Measurements from ENCODE around the gene AAMP.

Gene AAMP

DNA sequence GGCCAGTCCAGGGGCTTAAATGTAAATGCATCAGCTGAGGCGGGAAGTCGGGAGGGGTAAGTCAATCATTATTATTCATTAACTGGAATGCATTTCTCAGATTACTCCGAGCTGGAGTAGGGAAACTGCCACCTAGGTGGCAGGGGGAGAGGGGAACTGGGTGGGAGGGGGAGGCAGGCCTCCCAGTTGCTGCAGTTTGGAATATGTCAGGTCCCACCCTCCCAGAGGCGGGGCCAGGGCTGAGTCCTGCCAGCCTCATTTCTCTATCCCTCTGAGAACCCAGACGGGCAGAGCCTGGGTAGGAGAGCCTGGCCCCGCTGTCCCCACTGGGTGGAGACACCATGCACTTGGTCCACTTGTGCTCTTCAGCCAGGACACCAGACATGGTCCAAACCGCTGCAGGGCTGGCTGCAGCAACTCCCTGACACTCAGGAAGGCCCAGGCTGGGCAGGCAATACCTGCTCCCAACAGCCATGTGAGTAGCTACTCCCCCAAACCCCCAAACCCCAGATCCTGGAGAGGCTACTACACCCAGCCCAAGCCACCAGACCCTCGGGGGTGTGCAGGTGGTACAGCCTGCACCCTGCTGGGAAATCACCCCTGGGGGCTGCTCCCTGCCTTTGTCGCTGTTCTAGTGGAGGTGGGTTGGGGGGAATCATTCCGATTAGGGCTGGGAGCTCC lies 9.1 kb downstream of the AAMP start, which contains the start of gene GPBAR1:
TSS of gene GPBAR1 (plus strand) at position 274 of the 681 bp plus-strand sequence. CDS start 1,710 bp downstream, outside the sequence.
- in situ Hi-C loops (cut with MboI; ENCODE audit: low sequenced_read_pairs), result no loop called here

DNA sequence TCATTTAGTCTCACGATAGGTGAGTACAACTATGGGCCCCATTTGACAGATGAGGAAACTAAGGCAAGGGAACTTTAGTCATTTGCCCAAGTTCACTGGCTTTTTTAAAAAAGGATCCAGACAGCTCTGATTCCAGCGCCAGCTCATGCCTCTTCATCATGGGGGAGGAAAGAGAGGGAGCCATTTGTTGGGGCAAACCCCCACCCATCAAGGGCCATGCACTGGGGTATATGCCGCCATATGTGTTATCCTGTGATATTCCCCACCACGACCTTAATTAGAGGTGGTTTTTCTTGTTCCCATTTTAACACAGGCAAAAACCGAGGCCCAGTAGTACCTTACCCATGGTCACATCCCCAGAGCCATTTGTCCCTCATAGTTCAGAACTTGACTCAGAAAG lies 9.8 kb downstream of the AAMP start:
- in situ Hi-C loops (cut with MboI; ENCODE audit: low sequenced_read_pairs), result no loop called here

DNA sequence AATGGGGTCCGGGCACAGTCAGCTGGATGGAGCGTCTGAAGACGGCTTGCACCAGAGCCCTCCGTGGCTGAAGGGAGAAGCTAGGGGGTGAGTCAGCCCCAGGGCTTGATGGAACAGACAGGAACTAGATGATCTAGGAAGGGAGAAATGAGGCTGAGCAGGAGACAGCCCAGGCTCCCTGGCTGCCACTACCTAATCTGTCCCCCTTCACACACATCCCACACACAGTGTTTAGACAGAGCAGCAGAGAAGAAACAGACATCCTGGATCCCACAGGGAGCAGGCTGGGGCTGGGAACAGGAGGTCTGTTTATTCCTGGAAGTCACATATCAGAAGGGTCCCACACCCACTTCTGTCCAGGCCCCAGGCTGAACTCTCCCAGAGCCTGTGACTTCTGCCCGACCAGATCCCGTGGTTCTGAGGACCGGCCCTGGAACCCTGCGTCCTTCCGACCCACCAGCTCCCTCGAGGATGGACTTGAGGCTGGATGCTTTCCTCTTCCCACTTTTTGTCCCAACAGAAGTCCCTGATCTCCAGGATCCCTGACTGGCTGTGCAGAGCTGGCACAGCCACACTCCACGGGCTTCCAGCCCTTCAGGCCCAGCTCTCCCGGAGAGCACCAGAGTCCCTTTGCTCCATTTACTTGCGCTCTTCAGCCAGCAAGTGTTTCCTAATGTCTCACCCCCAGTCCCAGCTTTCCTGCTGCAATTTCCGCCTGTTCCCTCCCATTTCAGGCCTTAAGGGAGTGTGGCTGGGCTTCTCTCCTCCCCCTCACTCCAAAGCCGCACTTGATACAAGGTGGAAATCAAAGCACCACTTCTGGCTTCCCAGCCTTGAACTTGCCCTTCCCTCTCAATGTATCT lies 10.6 kb downstream of the AAMP start:
- in situ Hi-C loops (cut with MboI; ENCODE audit: low sequenced_read_pairs), result no loop called here

DNA sequence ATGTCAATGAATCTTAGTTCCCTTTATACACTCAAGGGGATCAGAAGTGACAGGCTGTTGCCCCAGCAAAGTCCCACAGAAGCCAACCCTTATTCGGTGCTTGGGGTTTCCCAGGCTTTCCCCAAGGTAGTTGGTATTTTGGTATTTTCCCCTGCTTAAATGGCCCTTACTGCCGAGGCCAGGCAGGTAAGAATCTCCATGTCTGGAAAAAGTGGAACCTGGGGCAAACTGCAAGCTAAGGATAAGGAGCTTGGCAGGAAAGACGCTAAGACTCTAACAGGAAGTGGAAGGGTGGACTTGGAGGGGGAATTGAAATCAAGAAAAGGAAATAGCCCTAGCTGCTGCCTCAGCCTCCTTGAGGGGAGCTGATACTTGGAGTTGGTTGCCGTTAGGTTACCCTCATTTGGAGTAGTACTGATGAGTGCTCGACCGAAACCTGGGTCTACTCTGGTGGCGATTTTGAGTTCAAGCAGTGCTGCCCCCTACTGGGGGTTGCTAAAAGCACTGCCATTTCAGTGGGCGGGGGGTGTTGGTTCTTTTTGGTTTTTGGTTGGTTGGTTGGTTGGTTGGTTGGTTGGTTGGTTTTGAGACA lies 12.5 kb downstream of the AAMP start:
- in situ Hi-C loops (cut with MboI; ENCODE audit: low sequenced_read_pairs), result no loop called here

DNA sequence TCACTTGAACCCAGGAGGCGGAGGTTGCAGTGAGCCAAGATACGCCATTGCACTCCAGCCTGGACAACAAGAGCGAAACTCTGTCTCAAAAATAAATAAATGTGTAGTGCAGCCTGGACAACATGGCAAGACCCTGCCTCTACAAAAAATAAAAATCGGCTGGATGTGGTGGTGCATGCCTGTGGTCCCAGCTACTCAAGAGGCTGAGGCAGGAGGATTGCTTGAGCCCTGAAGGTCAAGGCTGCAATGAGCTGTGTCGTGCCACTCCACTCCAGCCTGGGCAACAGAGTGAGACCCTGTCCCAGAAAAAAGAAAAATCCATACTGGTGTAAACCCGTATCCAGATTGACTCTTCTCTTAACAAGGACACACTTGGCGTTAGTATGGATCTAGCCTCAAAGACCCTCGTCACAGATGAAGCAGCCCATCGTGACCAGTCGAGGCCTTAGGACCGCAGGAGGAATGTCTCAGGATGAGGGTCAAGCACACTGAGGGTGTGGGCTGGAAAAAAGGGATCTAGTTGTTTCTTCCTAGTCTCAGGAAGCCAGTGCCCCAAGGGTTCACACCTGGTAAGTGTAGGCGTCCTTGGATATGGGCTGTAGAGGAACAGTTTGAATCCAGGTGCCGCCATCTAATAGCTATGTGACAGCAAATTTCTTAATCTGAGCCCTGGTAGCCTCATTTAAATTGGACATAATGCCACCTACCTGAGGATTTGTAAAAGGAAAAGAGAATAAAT lies 13.2 kb downstream of the AAMP start:
- in situ Hi-C loops (cut with MboI; ENCODE audit: low sequenced_read_pairs), result no loop called here

DNA sequence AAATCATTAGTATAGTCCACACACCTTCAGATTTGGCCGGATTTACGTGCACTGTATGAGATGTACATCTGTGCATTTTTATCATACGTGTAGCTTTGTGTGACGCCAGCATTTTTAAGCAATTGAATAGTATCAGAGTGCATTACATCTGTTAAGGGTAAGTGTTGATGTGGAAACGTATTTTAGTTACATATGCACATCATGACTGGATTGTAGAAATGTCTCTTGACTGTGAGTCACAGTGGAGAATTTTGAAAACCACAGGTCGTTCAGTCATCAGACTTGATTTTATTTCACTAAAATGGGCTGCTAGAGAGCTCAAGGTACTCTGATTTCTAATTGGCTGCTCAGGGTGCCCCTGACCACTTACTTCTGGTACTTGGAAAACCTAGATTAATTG lies 14.5 kb downstream of the AAMP start:
- in situ Hi-C loops (cut with MboI; ENCODE audit: low sequenced_read_pairs), result no loop called here

DNA sequence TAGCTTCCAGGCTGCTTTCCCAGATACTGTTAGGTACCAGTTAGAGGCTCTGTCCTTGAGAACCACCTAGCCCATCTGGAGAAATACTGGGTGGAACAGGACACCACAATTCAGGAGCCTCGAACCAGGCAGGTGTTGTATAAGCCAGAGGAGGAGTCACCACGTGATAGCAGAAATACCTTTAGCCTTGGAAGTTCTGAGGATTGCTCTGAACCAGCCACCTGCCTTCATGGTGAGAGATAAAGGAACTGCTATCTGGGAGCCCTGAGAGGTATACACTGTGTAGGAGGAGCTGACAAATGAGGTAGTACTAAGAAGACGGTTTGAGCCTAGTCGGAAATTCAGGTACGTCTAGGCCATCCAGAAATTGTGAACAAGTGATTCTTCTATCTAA lies 16.7 kb downstream of the AAMP start:
- in situ Hi-C loops (cut with MboI; ENCODE audit: low sequenced_read_pairs), result no loop called here

DNA sequence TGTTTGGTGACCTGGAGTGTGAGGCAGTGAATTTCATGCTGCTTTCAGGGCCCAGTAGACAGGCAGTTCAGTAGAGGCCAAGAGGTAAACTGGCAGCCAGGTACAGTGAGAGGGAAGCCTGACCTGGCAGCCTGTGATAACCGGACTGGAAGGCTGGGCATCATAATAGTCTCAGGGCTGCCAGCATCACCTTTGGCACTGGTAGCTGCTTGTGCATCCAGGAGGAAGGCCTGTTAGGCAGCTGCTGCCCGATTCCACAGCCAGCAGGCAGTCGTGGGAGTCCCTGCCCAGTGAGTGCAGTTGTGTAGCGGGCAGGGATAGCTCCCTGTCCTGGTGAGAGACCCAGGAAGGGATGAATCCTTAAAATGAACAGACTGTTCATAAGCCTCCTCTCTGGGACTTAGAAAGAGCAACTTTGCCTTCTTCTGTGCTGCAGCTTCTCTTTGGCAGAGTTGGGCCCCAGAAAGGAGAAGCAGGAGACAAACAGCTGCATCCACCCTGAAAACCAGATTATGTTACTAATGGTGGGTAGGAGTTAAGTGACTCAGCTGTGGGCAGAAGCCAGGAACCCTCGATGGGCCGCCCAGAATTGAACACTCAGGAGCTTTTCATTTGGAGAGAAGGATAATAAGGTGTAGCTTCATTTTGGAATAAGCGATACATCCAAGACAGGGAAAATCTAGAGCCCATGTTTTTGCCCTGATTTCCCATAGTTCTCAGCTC lies 17.3 kb downstream of the AAMP start:
- in situ Hi-C loops (cut with MboI; ENCODE audit: low sequenced_read_pairs), result no loop called here

DNA sequence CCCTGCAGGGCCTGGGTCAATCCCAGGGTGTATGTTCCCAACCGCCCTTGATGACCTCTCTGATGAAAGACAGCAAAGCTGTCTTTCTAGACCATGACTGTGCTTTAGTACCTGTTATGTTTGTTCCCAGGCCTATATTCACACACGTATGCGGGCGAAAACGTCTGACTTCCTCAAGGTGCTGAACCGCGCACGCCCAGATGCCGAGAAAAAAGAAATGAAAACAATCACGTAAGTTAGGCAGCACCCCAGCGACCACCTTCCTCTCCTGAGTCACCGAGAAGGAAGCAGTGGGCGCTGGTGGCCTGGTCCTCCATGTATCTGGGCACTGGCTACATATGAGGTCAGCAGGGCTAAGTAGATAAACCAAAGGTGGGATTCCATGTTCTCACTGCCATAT lies 20.2 kb downstream of the AAMP start:
- in situ Hi-C loops (cut with MboI; ENCODE audit: low sequenced_read_pairs), result no loop called here

DNA sequence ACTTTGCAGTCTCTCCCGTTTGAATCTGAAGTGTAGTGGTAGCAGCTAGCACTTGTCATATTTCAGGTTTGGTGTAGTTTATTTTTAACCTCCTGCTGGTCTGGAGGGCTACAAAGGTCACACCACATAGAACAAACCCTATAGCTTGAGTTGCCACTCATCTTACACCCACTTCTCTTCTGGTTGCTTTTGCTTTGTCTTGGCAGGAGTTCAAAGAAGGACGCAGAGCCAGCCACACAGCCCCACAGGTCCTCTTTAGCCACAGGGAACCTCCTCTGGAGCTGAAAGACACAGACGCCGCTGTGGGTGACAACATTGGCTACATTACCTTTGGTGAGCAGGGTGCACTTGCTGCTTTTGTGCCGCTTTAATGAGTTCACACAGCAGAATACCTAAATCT lies 24.7 kb downstream of the AAMP start:
- in situ Hi-C loops (cut with MboI; ENCODE audit: low sequenced_read_pairs), result no loop called here

DNA sequence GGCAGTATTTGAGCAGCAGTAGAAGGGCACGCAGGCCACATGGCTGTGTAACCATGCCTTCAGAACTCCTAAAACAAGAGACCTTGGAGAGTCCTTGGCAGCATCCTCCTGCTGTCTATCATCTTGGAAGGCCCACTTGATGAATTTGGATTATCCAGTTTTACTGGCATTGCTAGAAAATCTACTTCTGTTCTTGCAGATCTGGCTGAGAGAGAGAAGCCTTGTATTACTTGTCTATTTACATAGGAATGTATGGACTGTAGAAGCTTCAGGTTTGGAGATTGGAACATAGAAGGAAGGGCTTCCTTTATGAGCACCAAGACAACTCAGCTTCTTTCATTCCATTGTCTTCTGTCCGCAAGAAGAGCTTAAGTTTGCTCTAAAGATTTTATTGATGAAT lies 25.3 kb downstream of the AAMP start:
- in situ Hi-C loops (cut with MboI; ENCODE audit: low sequenced_read_pairs), result no loop called here

DNA sequence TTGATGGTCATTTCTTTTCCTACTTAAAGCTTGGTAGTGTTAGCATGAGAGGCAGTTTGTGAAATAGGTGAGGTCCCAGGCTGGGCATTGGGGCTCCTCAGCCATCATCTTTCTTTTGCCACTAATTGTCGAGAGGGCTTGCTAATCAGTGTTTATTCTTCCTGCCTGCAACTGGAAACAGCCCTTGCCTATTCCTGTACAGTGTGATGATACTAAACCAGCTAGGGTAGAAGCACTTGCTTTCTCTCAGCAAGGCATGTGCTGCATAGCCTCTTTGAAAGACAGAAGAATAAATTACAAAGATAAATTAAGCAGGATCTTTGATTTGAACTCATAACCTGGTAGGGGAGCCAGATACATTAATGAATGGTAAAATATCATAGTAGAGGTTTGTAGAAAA lies 25.7 kb downstream of the AAMP start:
- in situ Hi-C loops (cut with MboI; ENCODE audit: low sequenced_read_pairs), result no loop called here

DNA sequence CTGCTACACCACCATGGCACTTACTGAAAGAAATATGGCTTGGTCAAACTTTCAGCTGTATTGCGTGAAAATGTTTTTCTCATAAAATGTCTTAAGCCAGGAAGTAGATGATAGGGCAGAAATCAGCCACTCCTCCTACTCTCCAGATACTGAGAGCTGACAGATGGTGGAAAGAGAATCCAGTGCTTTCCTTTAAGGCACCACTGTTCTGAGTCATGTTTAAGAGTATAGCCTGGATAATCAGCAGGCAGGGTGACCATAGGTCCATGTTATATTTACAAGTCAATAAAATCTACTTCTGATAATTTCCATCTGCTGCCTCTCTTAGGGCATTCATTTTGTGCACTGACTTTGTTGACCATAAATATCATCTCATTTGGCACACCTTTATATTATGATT lies 31.1 kb downstream of the AAMP start:
- in situ Hi-C loops (cut with MboI; ENCODE audit: low sequenced_read_pairs), result no loop called here

DNA sequence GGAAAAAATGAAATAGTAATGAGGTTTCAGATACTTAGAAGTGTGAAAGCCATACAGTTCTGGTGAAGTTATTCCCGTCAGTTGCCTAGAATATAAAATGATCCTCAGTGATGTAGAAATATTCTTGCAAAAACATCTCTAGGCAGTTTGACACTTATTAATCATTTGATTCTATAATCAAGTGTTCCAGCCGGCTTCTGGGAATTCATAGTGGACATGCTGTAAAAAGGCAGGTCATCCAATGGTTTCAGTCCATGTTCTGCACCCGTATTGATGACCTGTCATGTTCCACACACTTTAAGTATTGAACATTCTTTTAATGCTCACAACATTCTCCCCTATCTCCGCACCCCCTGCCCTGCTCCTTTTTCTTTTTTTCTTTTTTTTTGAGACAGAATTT lies 33.1 kb downstream of the AAMP start:
- in situ Hi-C loops (cut with MboI; ENCODE audit: low sequenced_read_pairs), result no loop called here

DNA sequence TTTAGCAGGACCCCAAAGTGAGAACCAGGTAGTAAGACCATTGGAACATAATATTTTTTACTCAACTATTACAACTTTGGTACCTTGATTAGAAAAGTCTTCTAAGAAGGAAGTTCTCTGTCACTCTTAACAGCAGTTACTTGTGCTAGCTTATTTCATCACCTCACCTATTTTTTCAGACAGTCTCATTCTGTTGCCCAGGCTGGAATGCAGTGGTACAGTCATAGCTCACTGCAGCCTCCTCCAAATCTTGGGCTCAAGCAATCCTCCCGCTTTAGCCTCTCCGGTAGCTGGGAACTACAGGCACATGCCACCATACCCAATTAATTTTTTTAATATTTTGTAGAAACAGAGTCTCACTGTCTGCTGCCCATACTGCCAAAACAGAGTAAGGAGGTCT lies 34.9 kb downstream of the AAMP start:
- in situ Hi-C loops (cut with MboI; ENCODE audit: low sequenced_read_pairs), result no loop called here

DNA sequence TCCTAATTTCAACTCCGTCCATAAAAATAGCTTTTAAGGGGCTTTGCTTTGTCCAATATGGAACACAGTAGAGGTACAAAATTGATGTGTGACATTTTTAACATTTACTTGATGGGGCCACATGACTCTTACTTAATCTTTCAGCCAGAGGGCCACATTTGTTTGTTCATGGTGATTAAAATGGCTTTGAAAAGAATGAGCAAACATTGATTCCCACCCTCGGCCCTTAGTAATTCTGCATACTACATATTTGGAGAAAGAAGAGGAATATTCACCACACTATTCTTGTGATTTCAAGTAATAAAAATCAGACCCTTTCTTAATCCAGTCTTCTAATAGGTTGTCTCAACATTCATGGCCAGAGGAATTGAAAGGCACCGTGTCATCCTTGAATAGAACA lies 35.4 kb downstream of the AAMP start:
- in situ Hi-C loops (cut with MboI; ENCODE audit: low sequenced_read_pairs), result no loop called here

DNA sequence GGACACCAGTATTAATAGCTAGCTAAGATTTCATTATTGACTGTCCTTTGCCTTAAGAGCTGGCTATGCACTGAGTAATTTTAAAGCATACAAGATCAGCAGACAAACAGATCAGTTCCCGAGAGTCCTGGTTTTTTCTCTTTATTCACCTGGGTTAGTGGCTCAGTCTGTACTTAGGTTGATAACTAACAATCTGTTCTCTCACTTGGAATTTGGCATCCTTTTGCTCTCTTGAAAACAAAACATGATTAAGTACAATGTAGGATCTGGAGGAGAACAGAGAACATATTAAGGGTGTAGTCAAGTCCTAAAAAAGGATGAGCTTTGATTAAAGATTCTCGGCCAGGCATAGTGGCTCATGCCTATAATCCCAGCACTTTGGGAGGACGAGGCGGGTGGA lies 36.4 kb downstream of the AAMP start:
- in situ Hi-C loops (cut with MboI; ENCODE audit: low sequenced_read_pairs), result no loop called here

DNA sequence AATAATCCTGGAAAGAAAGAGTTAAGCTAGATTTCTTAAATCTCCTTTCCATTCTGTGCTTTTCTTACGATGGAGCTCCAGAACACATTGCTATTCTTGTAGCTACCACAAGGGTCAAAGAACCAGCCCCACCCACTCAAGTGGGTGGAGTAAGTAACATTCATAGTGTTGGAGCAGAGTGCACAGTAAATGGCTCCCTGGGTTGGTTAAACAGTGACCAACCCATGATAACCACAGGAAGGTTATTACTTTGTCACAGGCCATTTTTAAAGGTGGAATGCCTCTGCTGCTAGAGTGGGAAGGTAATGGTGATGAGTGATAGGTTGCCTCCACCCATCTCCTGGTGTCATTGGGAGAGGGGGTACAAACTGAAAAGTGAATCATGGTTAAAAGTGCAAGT lies 39.1 kb downstream of the AAMP start:
- in situ Hi-C loops (cut with MboI; ENCODE audit: low sequenced_read_pairs), result no loop called here

DNA sequence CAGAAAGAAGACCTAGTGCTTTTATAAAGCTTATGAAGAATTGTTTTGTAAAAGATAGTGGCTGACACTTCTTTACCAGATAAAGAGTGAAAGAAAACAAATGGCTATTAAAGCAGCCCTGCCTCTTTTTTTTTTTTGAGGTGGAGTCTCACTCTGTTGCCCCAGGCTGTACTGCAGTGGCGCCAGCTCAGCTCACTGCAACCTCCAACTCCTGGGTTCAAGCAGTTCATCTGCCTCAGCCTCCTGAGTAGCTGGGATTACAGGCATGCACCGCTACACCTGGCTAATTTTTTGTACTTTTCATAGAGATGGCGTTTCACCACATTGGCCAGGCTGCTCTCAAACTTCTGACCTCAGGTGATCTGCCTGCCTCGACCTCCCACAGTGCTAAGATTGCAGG lies 40.1 kb downstream of the AAMP start:
- in situ Hi-C loops (cut with MboI; ENCODE audit: low sequenced_read_pairs), result no loop called here

DNA sequence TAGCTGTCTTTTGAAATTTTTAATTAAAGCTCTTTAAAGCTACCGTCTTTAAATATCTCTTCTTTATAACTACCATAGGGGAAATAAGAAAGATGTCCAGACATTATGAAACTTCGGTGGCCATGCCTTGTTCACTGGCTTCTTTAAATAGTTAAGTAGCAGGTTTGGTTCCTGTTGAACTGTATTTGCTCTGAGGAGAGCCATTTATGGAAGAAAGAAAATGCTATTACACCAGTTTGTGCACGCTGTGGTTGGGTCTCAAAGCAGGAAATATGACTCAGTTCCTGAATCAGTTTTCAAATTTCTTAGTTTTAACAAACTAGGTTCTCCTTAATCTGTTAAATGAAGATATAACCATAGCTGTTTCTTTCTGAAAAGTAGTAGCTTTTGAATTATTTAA lies 40.7 kb downstream of the AAMP start:
- in situ Hi-C loops (cut with MboI; ENCODE audit: low sequenced_read_pairs), result no loop called here
